DOHH2 (cell line): ENCODE measurements around the gene SLBP.
"Not testable (repeated sequence)": the region's sequence is repeated elsewhere in the genome, so short reads cannot be mapped to it uniquely, and the experiment has no call there.

ENCODE experiments used
- H3F3A ChIP-seq: fragments of 200-600 bp; sonication (generic), shearing (Covaris generic); 2 replicates; pipeline ENCODE4 v1.6.0; 2016; ENCODE audit warnings: antibody characterized with exemption, mild to moderate bottlenecking; ENCODE audit not compliant: control insufficient read depth, insufficient read depth
- H3K27ac ChIP-seq: fragments of 200-600 bp; sonication (generic); 2 replicates; pipeline ENCODE4 v1.5.1; 2014; ENCODE audit warnings: low read depth, mild to moderate bottlenecking, low read length, moderate library complexity
- H3K27me3 ChIP-seq: fragments of 200-600 bp; sonication (generic); 2 replicates; pipeline ENCODE4 v1.6.1; 2014; ENCODE audit warnings: mild to moderate bottlenecking, low read length, mixed read lengths; ENCODE audit not compliant: control insufficient read depth
- H3K36me3 ChIP-seq: fragments of 200-600 bp; sonication (generic); 2 replicates; pipeline ENCODE4 v1.6.1; 2014; ENCODE audit warnings: mild to moderate bottlenecking, low read length, moderate library complexity, mixed read lengths; ENCODE audit not compliant: control insufficient read depth
- H3K4me1 ChIP-seq: fragments of 200-600 bp; sonication (generic); 2 replicates; pipeline ENCODE4 v1.6.1; 2014; ENCODE audit warnings: mild to moderate bottlenecking, low read length, mixed read lengths; ENCODE audit not compliant: control insufficient read depth
- H3K4me2 ChIP-seq: fragments of 200-600 bp; sonication (generic); 2 replicates; pipeline ENCODE4 v1.6.0; 2014; ENCODE audit warnings: mild to moderate bottlenecking, low read length, moderate library complexity
- H3K4me3 ChIP-seq: fragments of 200-600 bp; sonication (generic); 2 replicates; pipeline ENCODE4 v1.5.1; 2014; ENCODE audit warnings: mild to moderate bottlenecking, low read length, mixed read lengths
- H3K79me2 ChIP-seq: fragments of 200-600 bp; sonication (generic); 2 replicates; pipeline ENCODE4 v1.6.1; 2014; ENCODE audit warnings: mild to moderate bottlenecking, low read length, mixed read lengths; ENCODE audit not compliant: control insufficient read depth
- H3K9me2 ChIP-seq: fragments of 200-600 bp; sonication (generic); replicated peaks from 2 replicates; pipeline ENCODE4 v1.6.1; 2014; ENCODE audit warnings: mild to moderate bottlenecking, low read length, mixed read lengths; ENCODE audit not compliant: control insufficient read depth
- H3K9me3 ChIP-seq: fragments of 200-600 bp; sonication (generic); 2 replicates; pipeline ENCODE4 v1.6.1; 2014; ENCODE audit warnings: antibody characterized with exemption, low read length, mixed read lengths; ENCODE audit not compliant: control insufficient read depth, insufficient read depth
- H4K20me1 ChIP-seq: fragments of 200-600 bp; sonication (generic); 2 replicates; pipeline ENCODE4 v1.6.0; 2014; ENCODE audit warnings: low read depth, mild to moderate bottlenecking, antibody characterized with exemption, low read length, moderate library complexity; ENCODE audit not compliant: control insufficient read depth, insufficient read depth
- CTCF ChIP-seq: fragments of 200-600 bp; sonication (generic); IDR thresholded peaks from one replicate; pipeline ENCODE4 v1.5.1; 2014; ENCODE audit warnings: antibody characterized with exemption, mild to moderate bottlenecking, low read depth, low read length; ENCODE audit not compliant: poor library complexity, severe bottlenecking
- EZH2phosphoT487 ChIP-seq: fragments of 200-600 bp; sonication (generic); IDR thresholded peaks from 2 replicates; pipeline ENCODE4 v1.6.1; 2017; ENCODE audit warnings: borderline replicate concordance, mild to moderate bottlenecking, antibody characterized with exemption, low read length, moderate library complexity, mixed read lengths

SLBP gene

GRCh38 chr4:1705732-1706131 is 6.4 kb downstream of the SLBP start:
- Histone ChIP-seq H3K4me2 (no peak overlapping the region), H3K27me3 (no peaks in the 10 kb centered on the region), H3K79me2 (peaks cover 98% of the 10 kb centered on the region), H3K4me1 (peaks cover 46% of the 10 kb centered on the region), H4K20me1 (peaks cover 71% of the 10 kb centered on the region), H3F3A (peaks cover 19% of the 10 kb centered on the region), H3K36me3 (peaks cover 93% of the 10 kb centered on the region), H3K9me2 (no peaks in the 10 kb centered on the region), H3K9me3 (no peaks in the 10 kb centered on the region), H3K27ac (no peak overlapping the region), H3K4me3 (no peak overlapping the region)
- TF ChIP-seq EZH2phosphoT487 (no peak), CTCF (no peak)

- TF ChIP-seq EZH2phosphoT487 = no peak
- no peak for TF ChIP-seq CTCF
- H4K20me1 ChIP-seq = peaks cover 64% of the 10 kb centered on the region
- no peaks in the 10 kb centered on the region for H3K9me2 ChIP-seq
- H3K4me1 ChIP-seq = peaks cover 28% of the 10 kb centered on the region
- H3K79me2 ChIP-seq = peaks cover 96% of the 10 kb centered on the region
- no peak overlapping the region for H3K4me2 ChIP-seq
- no peak overlapping the region for H3K4me3 ChIP-seq
- H3K36me3 ChIP-seq = peaks cover 93% of the 10 kb centered on the region
- H3F3A ChIP-seq = peaks cover 30% of the 10 kb centered on the region
- no peaks in the 10 kb centered on the region for H3K9me3 ChIP-seq
- no peak overlapping the region for H3K27ac ChIP-seq
- H3K27me3 ChIP-seq = no peaks in the 10 kb centered on the region
Observed at GRCh38 chr4:1703867-1704266, 8.3 kb downstream of the SLBP start.

- H3K79me2 ChIP-seq = peaks cover 83% of the 10 kb centered on the region
Observed at GRCh38 chr4:1701671-1702070, 10.4 kb downstream of the SLBP start.

GRCh38 chr4:1695913-1696312 is 16.2 kb downstream of the SLBP start:
- peaks cover 6% of the 10 kb centered on the region; the same call in 1 of the 2 replicates for H3K4me1 ChIP-seq
- TF ChIP-seq CTCF (no peak), EZH2phosphoT487 (no peak)
- H4K20me1 ChIP-seq = peaks cover 46% of the 10 kb centered on the region
- H3K4me2 ChIP-seq = no peak overlapping the region
- H3K4me3 ChIP-seq = no peak overlapping the region
- H3K27ac ChIP-seq = no peak overlapping the region
- no peaks in the 10 kb centered on the region for H3K27me3 ChIP-seq
- H3F3A ChIP-seq = peaks cover 79% of the 10 kb centered on the region
- no peaks in the 10 kb centered on the region for H3K9me2 ChIP-seq
- peaks cover 31% of the 10 kb centered on the region for H3K79me2 ChIP-seq
- no peaks in the 10 kb centered on the region for H3K9me3 ChIP-seq
- H3K36me3 ChIP-seq = peaks cover 95% of the 10 kb centered on the region

More at GRCh38 chr4:1701671-1702070, 10.4 kb downstream of the SLBP start:
- H3K27ac ChIP-seq, H3K9me3 ChIP-seq, H3K4me3 ChIP-seq, H3K9me2 ChIP-seq, H3K4me2 ChIP-seq, H3K27me3 ChIP-seq: not testable (repeated sequence)
- Histone ChIP-seq H3K36me3 (peaks cover 95% of the 10 kb centered on the region), H3K4me1 (peaks cover 14% of the 10 kb centered on the region), H3F3A (peaks cover 36% of the 10 kb centered on the region), H4K20me1 (peaks cover 50% of the 10 kb centered on the region)
